Activated CD8-positive, alpha-beta memory T cell treated with anti-CD3 and anti-CD28 coated beads, Interleukin-2, amount 50 U/mL, for 1 hour (primary cell): ENCODE data around the gene RBP3.

Experiments
- DNase-seq: peaks from one replicate; pipeline ENCODE4 v3.0.0-alpha.2; 2020; ENCODE audit errors: extremely low read depth

RBP3 gene

GRCh38 chr10:47357911-47358310 lies 9.7 kb downstream of the RBP3 start:
- no peak for DNase-seq

- DNase-seq: no peak
Measured at GRCh38 chr10:47358457-47358856, 10.3 kb downstream of the RBP3 start.

- no peak for DNase-seq
Measured at GRCh38 chr10:47359101-47359500, 10.9 kb downstream of the RBP3 start.

GRCh38 chr10:47359626-47360418 lies 11.7 kb downstream of the RBP3 start:
- DNase-seq: no peak

GRCh38 chr10:47360419-47361040 lies 12.4 kb downstream of the RBP3 start:
- DNase-seq: no peak

- DNase-seq: no peak
Measured at GRCh38 chr10:47361293-47361692, 13.1 kb downstream of the RBP3 start.

GRCh38 chr10:47362199-47362598 lies 14.0 kb downstream of the RBP3 start:
- DNase-seq: no peak

- DNase-seq: no peak
Measured at GRCh38 chr10:47363781-47364180, 15.6 kb downstream of the RBP3 start.

GRCh38 chr10:47364366-47364765 lies 16.2 kb downstream of the RBP3 start:
- DNase-seq: no peak

- DNase-seq: no peak
Measured at GRCh38 chr10:47364911-47365310, 16.7 kb downstream of the RBP3 start.

- DNase-seq: no peak
Measured at GRCh38 chr10:47365431-47366180, 17.4 kb downstream of the RBP3 start.

GRCh38 chr10:47366181-47366631 lies 18.0 kb downstream of the RBP3 start:
- DNase-seq: no peak

- DNase-seq: no peak
Measured at GRCh38 chr10:47366731-47367460, 18.7 kb downstream of the RBP3 start.

- no peak for DNase-seq
Measured at GRCh38 chr10:47367646-47368045, 19.5 kb downstream of the RBP3 start.

GRCh38 chr10:47368431-47369180 lies 20.4 kb downstream of the RBP3 start:
- DNase-seq: no peak

- DNase-seq: no peak
Measured at GRCh38 chr10:47369251-47369894, 21.2 kb downstream of the RBP3 start.

- DNase-seq: no peak
Measured at GRCh38 chr10:47370015-47370767, 22.0 kb downstream of the RBP3 start.

GRCh38 chr10:47370878-47371277 lies 22.7 kb downstream of the RBP3 start:
- no peak for DNase-seq

GRCh38 chr10:47371629-47372485 lies 23.7 kb downstream of the RBP3 start:
- no peak for DNase-seq
